T-cell (primary cell): ENCODE results near the gene RHOT2. TPM values are rescaled to one million over a fixed set of nuclear protein-coding genes. Genes with fewer than 3 reads are reported as not detected.
A peak's percentile ranks its signal among the peaks of the same experiment; 100 is the strongest.

Experiments
- ATAC-seq, 4 experiments: fragments of 200-7000 bp in 3 of 4; fragments of 150-1000 bp in 1 of 4; cut with Tn5 transposase; replicated peaks in 1 of 4; 1 replicate in 3 of 4; 2 replicates in 1 of 4; pipeline ENCODE4 v1.10.0; 2021; ENCODE audit warnings: moderate library complexity in 3 of 4, mild to moderate bottlenecking in 2 of 4, moderate number of reproducible peaks in 1 of 4
- CTCF ChIA-PET, 2 donors: fragments of 300-600 bp; sonication (Branson Sonifier 250); formaldehyde crosslinking; loops; one replicate each; lab custom pipeline; 2022; ENCODE audit warnings: antibody characterized with exemption in 2 of 2; lab: Charles Lee
- POLR2A ChIA-PET, 2 donors: fragments of 300-600 bp; sonication (Branson Sonifier 250); formaldehyde crosslinking; loops; one replicate each; lab custom pipeline; 2022; ENCODE audit warnings: antibody characterized with exemption in 2 of 2; lab: Charles Lee
- DNase-seq, 35 experiments: peaks; one replicate each; pipeline versions ENCODE4 v3.0.0 to v3.0.0-alpha.2; 2013 to 2023
- H3K27ac ChIP-seq: one replicate; pipeline ENCODE4 v1.5.1; 2013; ENCODE audit warnings: low read length
- H3K27me3 ChIP-seq, 2 experiments: replicated peaks in 1 of 2; 1 replicate in 1 of 2; 2 replicates in 1 of 2; pipeline versions ENCODE4 v1.6.1 to v1.7.0; 2013; ENCODE audit warnings: low read length in 1 of 2, mixed read lengths in 1 of 2; ENCODE audit not compliant: control insufficient read depth in 2 of 2, insufficient read depth in 2 of 2; ENCODE audit errors: extremely low read depth in 1 of 2
- H3K36me3 ChIP-seq, 2 donors: 1 replicate in 1 of 2; 2 replicates in 1 of 2; pipeline versions ENCODE4 v1.6.1 to v1.7.0; 2013; ENCODE audit warnings: low read length in 1 of 2; ENCODE audit not compliant: control insufficient read depth in 2 of 2, insufficient read depth in 1 of 2; ENCODE audit errors: extremely low read depth in 1 of 2
- H3K4me1 ChIP-seq, 2 experiments: 1 replicate in 1 of 2; 2 replicates in 1 of 2; pipeline versions ENCODE4 v1.6.1 to v1.7.0; 2013; ENCODE audit warnings: low read length in 2 of 2, mixed read lengths in 1 of 2; ENCODE audit not compliant: insufficient read depth in 2 of 2, control insufficient read depth in 1 of 2; ENCODE audit errors: extremely low read depth in 1 of 2
- H3K4me3 ChIP-seq, 2 donors: 1 replicate in 1 of 2; 2 replicates in 1 of 2; pipeline versions ENCODE4 v1.5.1 to v1.7.0; 2013; ENCODE audit warnings: mild to moderate bottlenecking in 2 of 2, low read length in 1 of 2, moderate library complexity in 1 of 2; ENCODE audit not compliant: control insufficient read depth in 1 of 2; ENCODE audit errors: extremely low read depth in 1 of 2
- H3K9me3 ChIP-seq: 2 replicates; pipeline ENCODE4 v1.7.0; 2013
- H3K27ac Mint-ChIP-seq, 2 donors: one replicate each; pipeline ENCODE4 v1.8.0; 2020 to 2021; ENCODE audit warnings: mild to moderate bottlenecking in 2 of 2, mixed read lengths in 2 of 2
- H3K27me3 Mint-ChIP-seq, 2 donors: one replicate each; pipeline ENCODE4 v1.8.0; 2021 to 2022; ENCODE audit warnings: mixed read lengths in 2 of 2
- H3K36me3 Mint-ChIP-seq: one replicate; pipeline ENCODE4 v1.8.0; 2021; ENCODE audit warnings: mixed read lengths
- H3K4me1 Mint-ChIP-seq, 3 donors: one replicate each; pipeline ENCODE4 v1.8.0; 2020 to 2022; ENCODE audit warnings: mixed read lengths in 3 of 3, mild to moderate bottlenecking in 1 of 3
- H3K4me3 Mint-ChIP-seq, 3 donors: one replicate each; pipeline ENCODE4 v1.8.0; 2020 to 2022; ENCODE audit warnings: mild to moderate bottlenecking in 3 of 3, mixed read lengths in 3 of 3, moderate library complexity in 3 of 3
- H3K9me3 Mint-ChIP-seq, 3 donors: one replicate each; pipeline ENCODE4 v1.8.0; 2020 to 2022; ENCODE audit warnings: mixed read lengths in 3 of 3
- WGBS: methylation state at CpG from one replicate; pipeline ENCODE4 v1.1.5; 2013; ENCODE audit warnings: missing lambda C conversion rate; ENCODE audit not compliant: insufficient coverage; 5-methylcytosine and 5-hydroxymethylcytosine counted together
- total RNA-seq, 35 experiments: library from RNA in 6 of 35; stranded (reverse) in 6 of 35; fragments of 120-200 nt in 1 of 35; gene quantifications; one replicate each; pipeline versions ENCODE4 v1.2.1 to v1.2.4 and lab custom pipeline; 2013 to 2026

RHOT2 gene
- total RNA-seq, 5 donors from 2014 or later (not counting 1 experiment from before 2014, with no cell fraction given) = 181 to 320 (median 286) TPM

GRCh38 chr16:646679-647172, 21.2 kb upstream of the RHOT2 start:
- Mint-ChIP-seq H3K27ac (no peak overlapping the region), H3K27me3 (no peaks in the 10 kb centered on the region), H3K4me1 (peaks cover 9 to 33% (median 24%) of the 10 kb centered on the region in 3 donors), H3K36me3 (no peaks in the 10 kb centered on the region), H3K4me3 (peak overlapping the region in 1 of 3 donors; percentile 28), H3K9me3 (no peaks in the 10 kb centered on the region)
- DNase-seq (no peak), ATAC-seq (no peak)
- Histone ChIP-seq H3K4me3 (no peak overlapping the region), H3K4me1 (peaks cover 5 to 37% of the 10 kb centered on the region in 2 experiments), H3K27me3 (no peaks in the 10 kb centered on the region), H3K36me3 (peaks cover 0 to 7% of the 10 kb centered on the region in 2 donors), H3K9me3 (no peaks in the 10 kb centered on the region), H3K27ac (no peak overlapping the region)
- WGBS = 91% methylated on average over 15 of the region's 22 CpGs
- CTCF ChIA-PET = no interaction called here
- POLR2A ChIA-PET = no interaction called here

DNA sequence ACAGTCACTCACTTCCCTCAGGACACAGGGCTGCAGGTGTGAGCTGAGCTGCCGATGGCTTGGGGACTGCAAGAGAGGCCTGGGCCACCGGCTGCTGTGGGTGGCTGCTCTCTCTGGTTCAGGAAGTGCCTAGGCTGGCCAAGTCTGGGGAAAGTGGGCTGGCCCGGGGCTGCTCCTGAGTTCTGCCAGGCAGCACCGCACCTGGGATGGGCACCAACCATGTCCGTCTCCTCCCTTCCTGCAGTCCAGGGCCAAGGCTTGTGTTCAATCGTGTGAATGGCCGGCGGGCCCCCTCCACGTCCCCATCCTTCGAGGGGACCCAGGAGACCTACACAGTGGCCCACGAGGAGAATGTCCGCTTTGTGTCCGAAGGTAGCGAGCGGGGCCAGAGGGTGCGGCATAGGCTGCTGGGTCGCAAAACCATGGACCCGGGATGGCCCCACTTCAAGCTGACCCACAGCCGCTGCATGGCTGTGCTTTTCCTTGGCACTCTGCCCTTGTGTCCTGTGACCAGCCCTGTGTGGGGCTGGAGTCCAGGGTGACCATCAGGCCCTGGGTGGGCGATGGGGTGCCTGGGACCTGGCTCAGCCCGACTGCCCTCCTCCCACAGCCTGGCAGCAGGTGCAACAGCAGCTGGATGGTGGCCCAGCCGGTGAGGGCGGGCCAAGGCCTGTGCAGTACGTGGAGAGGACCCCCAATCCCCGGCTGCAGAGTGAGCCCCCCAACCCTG, 20.6 kb upstream of the RHOT2 start:
- ChIA-PET CTCF (no interaction called here), POLR2A (no interaction called here)
- Histone ChIP-seq H3K27ac (no peak overlapping the region), H3K4me1 (peaks cover 5 to 36% of the 10 kb centered on the region in 2 experiments), H3K27me3 (no peaks in the 10 kb centered on the region), H3K9me3 (no peaks in the 10 kb centered on the region), H3K36me3 (peaks cover 0 to 7% of the 10 kb centered on the region in 2 donors), H3K4me3 (no peak overlapping the region)
- peak overlapping the region in 1 of 3 donors; percentile 28 for H3K4me3 Mint-ChIP-seq
- ATAC-seq = no peak
- DNase-seq = no peak
- peaks cover 9 to 33% (median 24%) of the 10 kb centered on the region in 3 donors for H3K4me1 Mint-ChIP-seq
- H3K27me3 Mint-ChIP-seq = no peaks in the 10 kb centered on the region
- H3K36me3 Mint-ChIP-seq = no peaks in the 10 kb centered on the region
- H3K27ac Mint-ChIP-seq = no peak overlapping the region
- H3K9me3 Mint-ChIP-seq = no peaks in the 10 kb centered on the region
- WGBS = 93% methylated on average over 20 of the region's 25 CpGs

GRCh38 chr16:648071-648780, 19.7 kb upstream of the RHOT2 start:
- Histone ChIP-seq H3K4me3 (peak overlapping the region; percentile 68 to 74), H3K4me1 (peaks cover 5 to 27% of the 10 kb centered on the region in 2 experiments), H3K36me3 (peaks cover 0 to 7% of the 10 kb centered on the region in 2 donors), H3K27me3 (no peaks in the 10 kb centered on the region), H3K9me3 (no peaks in the 10 kb centered on the region), H3K27ac (peak overlapping the region; percentile 88)
- Mint-ChIP-seq H3K27me3 (no peaks in the 10 kb centered on the region), H3K36me3 (no peaks in the 10 kb centered on the region), H3K4me1 (peaks cover 9 to 26% (median 19%) of the 10 kb centered on the region in 3 donors), H3K9me3 (no peaks in the 10 kb centered on the region), H3K27ac (peak overlapping the region; percentile 59 to 61), H3K4me3 (peak overlapping the region; percentile 68 to 75 (median 68))
- WGBS = 43% methylated on average over 21 of the region's 24 CpGs
- no peak for ATAC-seq
- POLR2A ChIA-PET = no interaction called here
- CTCF ChIA-PET = interaction anchor here in 1 of 2 donors (0.6 kb wide), 1 partner anchor 465 kb away, joined by 6 read pairs; no protein-coding TSS in a partner anchor
- DNase-seq = peak in 6 of 35 experiments; percentile 25 to 55 (median 34)

- H3K36me3 Mint-ChIP-seq = no peaks in the 10 kb centered on the region
- H3K9me3 Mint-ChIP-seq = no peaks in the 10 kb centered on the region
- H3K4me3 Mint-ChIP-seq = peak within 1 kb of the TSS; percentile 68 to 75 (median 68)
- peaks cover 6 to 22% (median 16%) of the 10 kb centered on the region in 3 donors for H3K4me1 Mint-ChIP-seq
- H3K27me3 ChIP-seq = no peaks in the 10 kb centered on the region
- peak within 1 kb of the TSS; percentile 59 to 61 for H3K27ac Mint-ChIP-seq
- under 1% methylated on average over 91 of the region's 91 CpGs for WGBS
- H3K9me3 ChIP-seq = no peaks in the 10 kb centered on the region
- ChIA-PET CTCF (interaction anchor here in 1 of 2 donors (0.6 kb wide), 1 partner anchor 466 kb away, joined by 6 read pairs; no protein-coding TSS in a partner anchor), POLR2A (no interaction called here)
- H3K27me3 Mint-ChIP-seq = no peaks in the 10 kb centered on the region
- peak; percentile 90 to 98 (median 92) for ATAC-seq
- peak within 1 kb of the TSS; percentile 88 for H3K27ac ChIP-seq
- peak; percentile 79 to 95 (median 90) for DNase-seq
- peaks cover 0 to 7% of the 10 kb centered on the region in 2 donors for H3K36me3 ChIP-seq
- peak within 1 kb of the TSS; percentile 68 to 74 for H3K4me3 ChIP-seq
- peaks cover 5 to 27% of the 10 kb centered on the region in 2 experiments for H3K4me1 ChIP-seq
Observed at GRCh38 chr16:648781-649589, 18.9 kb upstream of the RHOT2 start, which contains the start of gene WDR90. Gene WDR90 (plus strand): TSS chr16:649365. CDS start chr16:649417, 52 bp downstream.

DNA sequence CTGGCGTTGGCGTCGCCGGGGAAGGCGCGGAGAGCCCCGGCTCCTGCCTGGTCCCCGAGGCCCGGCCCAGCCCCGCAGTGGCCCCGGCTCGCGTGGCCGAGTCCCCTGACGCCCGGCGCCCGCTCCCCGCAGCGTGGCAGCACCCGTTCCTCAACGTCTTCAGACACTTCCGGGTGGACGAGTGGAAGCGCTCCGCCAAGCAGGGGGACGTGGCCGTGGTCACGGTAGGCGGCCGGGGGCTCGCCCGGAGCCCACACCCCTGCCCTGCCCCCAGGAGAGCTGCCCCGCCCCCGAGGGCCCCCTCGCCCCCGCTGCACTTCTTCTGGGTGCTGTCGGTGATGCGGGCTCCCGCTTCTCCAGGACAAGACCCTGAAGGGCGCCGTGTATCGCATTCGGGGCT, 18.3 kb upstream of the RHOT2 start:
- H3K36me3 ChIP-seq = peaks cover 0 to 7% of the 10 kb centered on the region in 2 donors
- DNase-seq (no peak), ATAC-seq (peak; percentile 2 to 11 (median 8))
- Mint-ChIP-seq H3K27ac (no peak overlapping the region), H3K4me3 (peak overlapping the region; percentile 54 to 65 (median 65)), H3K4me1 (peaks cover 0 to 16% (median 15%) of the 10 kb centered on the region in 3 donors), H3K36me3 (no peaks in the 10 kb centered on the region), H3K9me3 (no peaks in the 10 kb centered on the region), H3K27me3 (no peaks in the 10 kb centered on the region)
- POLR2A ChIA-PET = no interaction called here
- H3K4me1 ChIP-seq = peaks cover 5 to 27% of the 10 kb centered on the region in 2 experiments
- no peaks in the 10 kb centered on the region for H3K27me3 ChIP-seq
- CTCF ChIA-PET = no interaction called here
- H3K27ac ChIP-seq = no peak overlapping the region
- no peaks in the 10 kb centered on the region for H3K9me3 ChIP-seq
- WGBS = 5% methylated on average over 37 of the region's 44 CpGs
- peak overlapping the region in 1 of 2 donors; percentile 74 for H3K4me3 ChIP-seq
